COLO668 (cell line): ENCODE results near the gene AMZ2.
"Not testable (repeated sequence)": the region's sequence is repeated elsewhere in the genome, so short reads cannot be mapped to it uniquely, and the experiment has no call there.

Experiments
- DNase-seq: peaks from one replicate; lab custom pipeline; 2025; ENCODE audit not compliant: unreplicated experiment; lab: John Stamatoyannopoulos, UW

The AMZ2 gene

DNA sequence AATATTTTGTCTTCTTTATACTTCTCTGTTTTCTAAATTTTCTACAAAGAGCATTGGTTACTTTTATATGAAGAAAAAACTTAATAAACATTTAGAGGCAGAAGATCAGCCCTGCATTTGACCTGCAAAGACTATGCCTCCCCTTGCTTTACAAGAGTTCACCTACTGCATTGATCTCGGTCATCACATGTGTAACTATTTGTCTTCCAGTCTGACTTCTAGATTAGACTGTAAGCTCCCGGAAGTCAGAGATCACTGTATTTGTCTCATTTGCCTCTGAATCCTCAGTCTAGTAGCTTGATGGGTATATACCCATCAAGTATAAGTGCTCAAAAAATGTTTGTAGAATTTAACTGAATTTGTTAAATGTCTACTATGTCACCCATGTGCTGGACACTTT, 27.7 kb upstream of the AMZ2 start:
- not testable (repeated sequence) for DNase-seq

DNA sequence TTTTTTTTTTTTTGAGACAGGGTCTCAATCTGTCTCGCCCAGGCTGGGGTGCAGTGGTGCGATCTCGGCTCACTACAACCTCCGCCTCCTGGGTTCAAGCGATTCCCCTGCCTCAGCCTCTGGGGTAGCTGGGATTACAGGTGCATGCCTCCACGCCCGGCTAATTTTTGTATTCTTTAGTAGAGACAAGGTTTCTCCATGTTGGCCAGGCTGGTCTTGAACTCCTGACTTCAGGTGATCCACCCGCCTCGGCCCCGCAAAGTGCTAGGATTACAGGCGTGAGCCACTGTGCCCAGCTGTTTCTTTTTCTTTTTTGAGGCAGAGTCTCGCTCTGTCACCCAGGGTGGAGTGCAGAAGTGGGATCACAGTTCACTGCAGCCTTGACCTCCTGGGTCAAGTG, 27.1 kb upstream of the AMZ2 start:
- DNase-seq = not testable (repeated sequence)

DNA sequence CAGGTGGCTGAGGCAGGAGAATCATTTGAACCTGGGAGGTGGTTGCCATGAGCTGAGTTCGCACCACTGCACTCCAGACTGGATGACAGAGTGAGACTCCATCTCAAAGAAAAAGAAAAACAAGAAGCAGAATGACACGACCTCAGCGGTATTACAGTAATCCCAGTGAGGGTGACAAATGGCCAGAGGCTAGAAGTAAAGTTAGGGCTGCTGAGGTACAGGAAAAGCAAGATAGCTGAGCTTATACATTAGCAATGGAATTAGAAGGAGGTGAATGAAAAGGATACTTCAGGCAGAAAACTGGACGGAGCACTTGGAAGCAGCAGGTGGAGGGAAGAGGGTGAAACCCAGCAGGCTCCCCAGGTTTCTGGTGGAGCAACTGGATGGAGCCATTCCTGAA, 26.1 kb upstream of the AMZ2 start:
- no peak for DNase-seq

DNA sequence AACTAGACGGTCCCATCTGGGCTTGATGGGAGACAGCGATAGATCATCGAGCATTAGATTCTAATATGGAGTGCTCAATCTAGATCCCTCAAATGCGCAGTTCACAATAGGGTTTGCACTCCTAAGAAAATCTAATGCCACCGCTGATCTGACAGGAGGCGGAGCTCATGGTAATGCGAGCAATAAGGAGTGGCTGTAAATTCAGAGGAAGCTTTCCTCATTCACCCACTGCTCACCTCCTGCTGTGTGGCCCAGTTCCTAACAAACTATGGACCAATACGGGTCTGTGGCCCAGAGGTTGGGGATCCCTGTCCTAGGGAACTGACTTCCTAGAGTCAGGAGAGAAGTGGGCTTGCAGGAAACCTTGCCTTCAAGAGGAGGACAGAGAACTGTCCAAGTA, 25.2 kb upstream of the AMZ2 start:
- DNase-seq = no peak

DNA sequence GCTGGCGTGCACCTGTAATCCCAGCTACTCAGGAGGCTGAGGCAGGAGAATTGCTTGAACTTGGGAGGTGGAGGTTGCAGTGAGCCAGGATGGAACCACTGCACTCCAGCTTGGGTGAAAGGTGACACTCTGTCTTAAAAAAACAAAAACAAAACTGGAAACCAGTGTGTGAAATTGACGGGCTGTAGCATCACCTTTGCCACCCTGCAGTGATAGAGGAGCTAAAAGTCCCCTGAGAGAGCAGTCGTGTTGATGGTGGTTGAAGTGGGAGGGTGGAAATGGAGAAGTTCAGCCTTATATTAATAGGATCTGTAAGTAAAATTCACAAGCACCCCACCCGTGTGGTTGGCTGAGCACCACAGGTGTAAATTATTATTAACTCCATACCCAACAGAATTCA, 22.8 kb upstream of the AMZ2 start:
- not testable (repeated sequence) for DNase-seq

DNA sequence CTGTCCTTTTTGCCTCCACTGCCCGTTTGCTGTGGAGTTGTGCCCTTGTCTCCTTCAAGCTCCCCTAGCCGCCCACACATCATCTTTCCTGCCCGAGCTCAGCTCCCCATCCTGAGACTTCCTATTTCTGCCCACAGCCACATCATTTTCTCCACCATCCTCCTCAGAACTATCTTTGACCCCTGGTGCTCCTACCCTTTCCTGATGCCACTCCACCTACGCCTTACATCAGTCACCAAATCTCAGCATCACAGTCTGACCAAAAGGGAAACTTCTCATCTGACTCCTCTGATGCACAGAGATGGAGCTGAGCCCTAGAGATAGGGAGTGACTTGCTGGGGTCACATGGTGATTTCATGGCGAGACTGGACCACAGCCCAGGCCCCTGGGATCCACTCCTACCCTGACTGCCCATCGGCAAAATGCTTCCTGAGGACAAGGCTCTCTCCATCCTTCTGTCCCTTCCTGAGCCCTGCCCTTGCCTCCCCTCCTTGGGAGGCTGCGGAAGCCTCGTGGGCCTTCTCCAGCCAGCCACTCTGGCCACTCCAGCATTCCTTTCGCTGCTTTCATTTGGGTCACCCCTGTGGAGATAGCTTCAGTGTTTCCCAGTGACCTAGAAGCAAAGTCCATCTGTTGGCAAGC, 19.7 kb upstream of the AMZ2 start:
- DNase-seq = not testable (repeated sequence)

DNA sequence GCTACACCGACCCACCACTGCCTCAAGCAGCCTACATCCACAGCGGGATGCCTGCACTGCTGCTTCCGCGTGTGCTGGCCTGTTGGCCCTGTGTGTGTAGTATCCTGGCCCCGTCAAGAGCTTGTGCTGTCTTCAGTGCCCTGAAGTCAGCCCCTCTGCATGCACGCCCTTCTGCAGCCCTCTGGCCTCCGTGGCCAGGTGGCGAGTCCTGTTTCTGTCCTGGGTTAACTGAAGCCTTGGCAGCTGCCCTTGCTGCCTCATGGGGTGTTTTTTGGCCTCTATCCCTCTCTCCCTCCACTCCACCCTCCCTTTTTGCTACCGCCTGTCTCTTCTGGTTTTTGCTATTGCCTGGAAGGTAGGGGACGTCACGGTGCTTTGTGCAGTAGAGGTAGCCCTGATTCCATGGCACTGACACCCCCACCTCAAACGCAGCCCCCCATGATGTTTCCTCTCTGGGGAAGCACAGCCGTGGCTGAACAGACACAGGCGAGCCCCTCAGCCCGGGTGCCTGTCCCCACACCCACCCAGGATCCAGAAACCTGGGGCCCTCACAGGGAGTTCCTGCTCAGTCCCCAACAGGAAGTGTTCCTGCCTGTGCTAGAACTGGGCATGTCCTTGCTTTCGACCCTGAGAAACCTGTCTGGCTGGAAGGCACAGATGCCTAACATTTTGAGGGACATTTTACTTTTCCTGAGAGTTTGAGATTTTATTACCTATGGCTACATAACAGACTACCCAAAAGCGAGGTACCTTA, 18.8 kb upstream of the AMZ2 start:
- DNase-seq = no peak

DNA sequence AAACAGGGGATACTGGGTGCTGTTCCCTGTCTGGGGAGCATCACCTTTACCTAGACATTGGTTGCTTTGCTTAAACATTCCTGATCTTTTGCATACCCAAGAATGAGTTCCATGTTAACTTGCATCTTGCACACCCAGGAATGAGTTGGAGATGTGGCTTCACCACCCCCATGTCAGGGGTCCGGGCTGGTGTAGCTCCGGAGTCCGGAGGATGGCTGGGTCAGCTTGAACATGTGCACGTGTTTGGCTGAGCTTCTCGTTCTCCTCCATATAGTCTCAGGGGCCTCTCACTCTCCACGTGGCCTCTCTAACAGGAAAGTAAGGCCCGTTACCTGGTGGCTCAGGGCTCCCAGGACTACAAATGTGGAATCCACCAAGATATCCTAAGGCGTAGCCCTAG, 18.2 kb upstream of the AMZ2 start:
- no peak for DNase-seq

DNA sequence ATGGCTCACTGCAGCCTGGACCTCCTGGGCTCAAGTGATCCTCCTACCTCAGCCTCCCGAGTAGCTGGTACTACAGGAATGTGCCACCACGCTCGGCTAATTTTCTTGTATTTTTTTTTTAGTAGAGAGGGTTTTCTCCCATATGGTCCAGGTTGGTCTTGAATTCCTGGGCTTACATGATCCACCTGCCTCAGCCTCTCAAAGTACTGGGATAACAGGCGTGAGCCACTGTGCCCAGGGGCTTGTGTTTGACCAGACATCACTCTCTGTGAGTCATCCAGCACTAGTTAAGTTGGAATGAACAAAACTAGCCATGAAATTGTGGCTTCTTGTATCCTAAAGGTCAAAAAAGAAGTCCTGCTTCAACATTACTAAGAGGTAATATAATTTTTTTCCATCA, 16.7 kb upstream of the AMZ2 start:
- DNase-seq = not testable (repeated sequence)

DNA sequence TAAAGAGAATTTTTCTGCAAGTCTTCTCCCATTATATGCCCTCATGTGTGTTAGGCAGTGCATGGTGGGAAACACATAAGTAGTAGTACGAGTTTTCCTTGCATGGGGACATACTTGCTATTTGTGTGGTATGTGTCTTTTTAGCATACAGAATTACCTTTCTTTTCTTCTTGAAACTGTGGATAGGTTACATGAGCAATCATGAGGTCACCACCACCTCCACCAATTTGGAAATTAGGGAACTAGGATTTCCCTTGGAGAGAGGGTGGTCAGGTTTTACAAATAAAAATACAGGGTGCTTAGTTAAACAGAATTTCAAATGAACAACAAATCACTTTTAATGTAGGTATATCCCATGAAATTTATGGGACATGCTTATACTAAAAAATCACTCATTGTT, 16.3 kb upstream of the AMZ2 start:
- DNase-seq = no peak

DNA sequence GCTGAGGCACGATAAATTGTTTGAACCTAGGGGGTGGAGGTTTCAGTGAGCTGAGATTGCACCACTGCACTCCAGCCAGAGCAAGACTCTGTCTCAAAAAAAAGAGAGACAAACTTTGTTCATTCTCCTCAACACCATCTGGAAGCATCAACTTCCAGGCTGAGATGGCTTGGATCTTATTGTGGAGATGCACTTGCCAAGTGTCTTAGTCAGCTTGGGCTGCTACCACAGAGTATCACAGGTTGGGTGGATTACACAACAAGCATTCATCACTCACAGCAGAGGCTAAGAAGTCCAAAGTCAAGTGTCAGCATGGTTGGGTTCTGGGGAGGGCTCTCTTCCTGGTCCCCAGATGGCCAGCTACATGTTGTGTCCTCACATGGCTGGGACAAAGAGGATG, 15.1 kb upstream of the AMZ2 start:
- not testable (repeated sequence) for DNase-seq

DNA sequence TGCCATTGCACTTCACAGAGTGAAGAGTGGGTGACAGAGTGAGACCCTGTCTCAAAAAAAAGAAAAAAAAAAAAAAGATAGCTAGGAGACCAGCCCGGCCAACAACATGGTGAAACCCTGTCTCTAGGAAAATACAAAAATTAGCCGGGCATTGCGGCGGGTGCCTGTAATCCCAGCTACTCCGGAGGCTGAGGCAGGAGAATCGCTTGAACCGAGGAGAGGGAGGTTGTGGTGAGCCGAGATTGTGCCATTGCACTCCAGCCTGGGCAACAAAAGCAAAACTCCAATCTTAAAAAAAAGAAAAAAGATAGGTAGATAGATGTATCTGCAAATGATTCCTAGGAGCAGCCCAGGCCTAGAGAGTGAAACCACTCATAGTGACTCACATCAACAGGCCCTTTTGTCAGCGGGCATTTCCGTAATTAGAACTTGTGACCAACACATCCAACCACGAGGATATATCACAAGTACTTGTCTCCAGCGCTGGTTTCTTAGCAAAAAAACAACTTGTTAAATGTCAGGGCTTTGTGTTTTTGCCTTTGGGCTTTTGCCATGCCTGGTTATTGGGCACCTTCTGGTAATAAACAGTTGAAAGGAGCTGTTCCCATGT, 13.0 kb upstream of the AMZ2 start:
- DNase-seq = not testable (repeated sequence)

DNA sequence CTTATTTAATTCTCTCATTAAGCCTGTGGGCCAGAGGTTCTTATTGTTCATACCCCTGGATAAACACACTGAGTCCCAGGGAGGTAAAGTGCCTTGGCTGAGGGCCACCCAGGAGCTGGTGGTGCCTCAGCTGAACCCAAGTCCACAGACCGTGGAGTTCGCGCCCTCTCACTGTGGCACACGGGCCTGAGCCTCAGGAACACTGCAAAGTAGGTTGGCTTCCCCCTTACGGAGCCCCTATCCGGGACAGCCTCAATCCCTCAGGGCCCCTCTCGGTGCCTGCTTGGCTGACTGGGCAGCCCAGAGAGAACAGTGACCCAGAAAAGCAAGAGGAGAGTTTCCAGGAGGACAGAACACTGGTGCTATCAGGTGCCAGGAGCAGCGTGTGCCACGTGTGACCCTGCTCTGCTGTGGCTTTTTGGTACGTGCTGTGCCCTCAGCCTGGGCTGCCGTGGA, 12.5 kb upstream of the AMZ2 start:
- not testable (repeated sequence) for DNase-seq

DNA sequence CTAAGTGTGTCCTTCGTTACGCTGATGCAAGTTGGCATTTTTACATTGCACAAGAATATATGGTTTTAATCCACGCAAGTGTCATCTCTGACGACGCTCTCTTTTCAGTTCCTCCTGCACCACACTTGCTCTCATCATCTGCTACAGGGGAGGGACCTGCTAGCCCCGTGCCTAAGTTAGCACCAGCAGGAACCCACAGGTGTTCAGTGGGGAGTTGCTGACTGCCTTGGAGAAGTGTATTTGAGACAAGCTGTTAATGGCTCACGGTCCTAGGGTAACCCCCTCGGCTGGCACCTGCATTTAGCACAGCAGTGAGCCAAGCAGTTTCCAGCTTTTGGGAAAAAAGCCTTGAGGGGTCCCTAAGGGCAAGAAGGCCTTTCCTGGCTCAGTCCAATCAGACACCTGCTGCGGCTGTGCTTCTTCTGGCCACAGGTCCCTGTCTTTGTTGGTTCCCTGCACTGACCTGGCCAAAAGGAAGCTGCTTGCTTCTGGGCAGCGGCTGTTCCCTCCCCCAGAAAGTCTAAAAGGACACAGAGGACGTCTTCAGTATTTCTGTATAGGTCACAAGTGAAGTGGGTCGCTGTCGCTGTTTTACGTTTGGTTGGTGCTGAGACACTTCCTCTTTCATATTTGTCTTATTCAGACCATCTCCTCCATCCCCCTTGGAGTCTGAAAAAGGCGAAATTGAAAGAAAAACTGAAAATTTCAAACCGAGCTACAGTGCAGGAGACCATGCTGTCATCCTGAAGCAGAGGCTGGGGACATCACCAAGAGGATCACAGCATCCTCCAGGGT, 10.3 kb upstream of the AMZ2 start:
- DNase-seq = not testable (repeated sequence)

DNA sequence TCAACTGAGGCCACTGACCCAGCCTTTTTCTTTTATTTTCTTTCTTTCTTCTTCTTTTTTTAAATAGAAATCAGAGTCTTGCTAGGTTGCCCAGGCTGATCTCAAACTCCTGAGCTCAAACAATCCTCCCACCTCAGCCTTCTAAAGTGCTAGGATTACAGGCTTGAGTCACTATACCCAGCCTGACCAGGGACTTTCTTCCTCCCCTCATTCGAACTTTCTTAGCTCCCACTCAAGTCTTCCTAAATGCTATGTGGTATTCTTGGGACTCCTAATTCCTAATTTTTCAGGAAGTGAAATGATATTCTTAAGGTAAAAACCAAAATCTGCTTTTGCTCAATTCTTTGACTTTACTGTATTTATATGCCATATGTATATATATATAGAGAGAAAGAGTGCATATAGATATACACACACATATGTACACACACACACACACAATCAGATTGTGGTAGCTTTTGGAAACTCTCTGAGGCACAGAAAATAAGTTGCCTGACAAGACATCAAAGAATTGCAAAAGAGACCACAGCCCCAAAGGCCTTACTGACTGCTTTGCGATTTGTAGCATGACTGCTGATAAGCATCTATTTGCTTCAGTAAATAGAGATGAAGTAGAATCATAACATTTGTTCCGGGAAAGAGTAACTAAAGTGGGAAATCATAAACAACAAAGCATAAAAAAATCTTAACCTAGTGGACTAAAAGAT, 9.5 kb upstream of the AMZ2 start:
- DNase-seq = no peak

DNA sequence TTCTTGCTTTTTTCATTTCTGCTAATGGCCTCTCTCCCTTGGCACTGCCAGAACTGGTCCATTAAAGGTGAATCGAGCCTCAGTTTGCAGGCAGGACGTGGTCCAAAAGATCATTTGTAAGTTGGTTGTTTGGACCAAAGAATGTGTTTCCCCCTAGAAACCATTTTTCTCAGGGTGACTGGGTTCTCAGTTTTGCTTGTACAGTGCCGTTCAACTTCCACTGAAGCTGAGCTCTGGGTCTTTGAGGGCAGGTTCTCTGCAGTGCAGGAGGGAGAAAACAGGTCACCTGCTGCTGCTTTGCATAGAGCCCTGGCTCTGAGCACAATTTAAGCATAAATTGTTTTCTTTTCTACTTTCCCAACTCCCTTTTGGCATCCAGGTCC, 9.0 kb upstream of the AMZ2 start:
- no peak for DNase-seq

DNA sequence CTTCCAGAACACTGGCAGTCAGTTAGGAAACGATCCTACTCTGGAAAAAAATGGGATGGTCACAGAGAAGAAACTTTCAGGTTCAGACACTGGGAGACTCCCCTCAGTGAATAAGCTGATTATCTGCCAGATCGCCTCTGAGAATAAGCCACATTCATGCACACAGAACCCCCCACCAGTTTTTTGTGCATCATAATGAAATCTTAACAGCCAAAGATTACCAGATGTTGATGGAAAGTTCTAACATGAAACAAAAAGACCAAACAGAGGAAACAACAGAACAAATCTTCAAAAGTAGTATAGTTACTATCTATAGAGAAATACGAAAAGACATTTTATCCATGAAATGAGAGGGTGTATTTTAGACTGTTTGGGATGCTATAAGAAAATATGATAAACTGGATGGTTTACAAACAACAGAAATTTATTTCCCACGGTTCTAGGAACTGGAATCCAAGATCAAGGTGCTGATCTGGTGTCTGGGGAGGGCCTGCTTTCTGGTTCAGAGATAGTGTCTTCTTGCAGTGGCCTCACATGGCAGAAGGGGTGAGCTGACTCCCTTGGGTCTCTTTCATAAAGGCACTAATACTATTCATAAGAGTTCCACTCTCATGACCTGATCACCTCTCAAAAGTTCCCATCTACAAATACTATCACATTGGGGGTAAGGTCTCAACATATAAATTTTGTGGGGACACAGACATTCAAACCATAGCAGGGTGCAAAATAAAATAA, 8.0 kb upstream of the AMZ2 start:
- no peak for DNase-seq

DNA sequence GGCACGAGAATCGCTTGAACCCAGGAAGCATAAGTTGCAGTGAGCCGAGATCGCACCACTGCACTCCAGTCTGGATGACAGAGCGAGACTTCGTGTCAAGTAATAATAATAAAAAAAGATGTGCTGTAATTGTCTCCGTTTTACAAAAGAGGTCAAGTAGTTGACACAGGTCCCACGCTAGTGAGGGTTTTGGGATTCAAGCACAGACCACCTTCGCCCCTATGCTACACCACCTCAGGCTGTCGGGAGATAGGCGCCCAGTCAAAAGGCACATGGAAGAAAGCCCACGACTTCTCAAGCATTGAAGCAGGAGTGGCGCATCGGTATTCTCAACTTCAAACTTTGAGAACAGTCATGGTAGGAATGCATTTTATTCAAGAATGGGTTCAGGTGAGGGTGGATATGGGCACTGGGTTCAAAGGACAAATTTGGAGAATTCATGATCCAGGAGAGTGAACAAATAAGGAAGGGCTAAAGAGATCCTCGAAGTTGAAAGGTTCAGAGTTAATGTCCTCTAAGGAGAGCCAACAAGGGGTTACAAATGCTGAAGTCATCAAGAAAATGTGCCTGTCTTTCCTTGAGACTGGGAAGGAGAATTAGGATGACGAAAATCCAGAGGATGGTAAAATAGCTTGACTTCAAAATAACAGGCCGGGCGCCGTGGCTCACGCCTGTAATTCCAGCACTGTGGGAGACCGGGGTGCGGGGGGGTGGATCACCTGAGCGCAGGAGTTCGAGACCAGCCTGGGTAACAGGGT, 1.4 kb upstream of the AMZ2 start:
- DNase-seq = no peak

DNA sequence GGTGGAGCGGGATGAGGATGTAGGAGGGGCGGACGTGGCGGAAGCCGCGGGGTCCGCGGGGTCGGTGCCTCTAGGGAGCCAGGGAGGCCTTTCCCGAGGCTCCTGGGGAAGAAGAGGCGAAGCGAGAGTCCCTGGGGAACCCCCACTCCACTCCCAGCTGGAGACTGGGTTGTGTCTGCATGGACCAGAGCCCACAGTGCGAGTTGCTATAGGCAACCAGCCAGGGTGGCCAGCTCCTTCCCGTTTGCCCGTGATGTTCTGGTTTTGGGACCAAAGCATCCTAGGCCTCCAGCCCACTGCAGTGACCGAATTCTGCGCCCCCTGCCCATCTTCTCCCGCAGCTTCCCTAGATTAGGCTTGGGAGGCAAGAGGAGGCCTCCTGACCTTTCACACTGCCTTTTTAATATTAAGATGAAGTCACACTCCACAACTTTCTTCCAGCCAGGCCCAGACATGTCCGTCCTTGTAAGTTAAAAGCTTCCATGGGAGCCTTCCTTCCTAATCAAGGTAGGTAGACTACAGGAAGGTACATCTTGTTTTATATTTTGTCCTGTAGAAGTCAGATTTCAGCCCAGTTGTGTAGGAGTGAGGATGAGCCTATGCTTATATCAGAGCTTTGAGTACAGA, 469 bp downstream of the AMZ2 start:
- peak; percentile 52 for DNase-seq
